Upper lobe of left lung (tissue), 6 donors: ENCODE data around the gene FAM53A. TPM values are rescaled to one million over a fixed set of nuclear protein-coding genes. Genes with fewer than 3 reads are reported as not detected.

Source experiments
- ATAC-seq, 2 donors: fragments of 200-7000 bp; cut with Tn5 transposase; one replicate each; pipeline ENCODE4 v1.9.1; 2022; ENCODE audit warnings: mild to moderate bottlenecking in 2 of 2, moderate library complexity in 2 of 2; ENCODE audit not compliant: low FRiP score in 2 of 2
- DNase-seq, 2 donors: peaks; one replicate each; pipeline ENCODE4 v3.0.0-alpha.2; 2019 to 2020
- H3K27ac ChIP-seq, 4 donors: fragments of 200-600 bp; sonication (generic); one replicate each; pipeline ENCODE4 v1.5.1; 2016 to 2019
- H3K27me3 ChIP-seq, 4 donors: fragments of 200-600 bp; sonication (generic); one replicate each; pipeline ENCODE4 v1.5.1; 2017 to 2019
- H3K36me3 ChIP-seq, 4 donors: fragments of 200-600 bp; sonication (generic); one replicate each; pipeline ENCODE4 v1.5.1; 2016 to 2019
- H3K4me1 ChIP-seq, 4 donors: fragments of 200-600 bp; sonication (generic); one replicate each; pipeline ENCODE4 v1.5.1; 2018 to 2019
- H3K4me3 ChIP-seq, 4 donors: fragments of 200-600 bp; sonication (generic); one replicate each; pipeline ENCODE4 v1.5.1; 2017 to 2019; ENCODE audit warnings: mild to moderate bottlenecking in 2 of 4, moderate library complexity in 1 of 4
- H3K9me3 ChIP-seq, 4 donors: fragments of 200-600 bp; sonication (generic); one replicate each; pipeline ENCODE4 v1.5.1; 2018 to 2019
- CTCF ChIP-seq, 6 experiments: fragments of 450-650 bp in 4 of 6; fragments of 200-600 bp in 2 of 6; sonication (generic) in 2 of 6; IDR thresholded peaks; one replicate each; pipeline ENCODE4 v1.5.1; 2016 to 2019; ENCODE audit warnings: antibody characterized with exemption in 6 of 6
- EP300 ChIP-seq, 4 donors: sonication (generic); formaldehyde crosslinking; IDR thresholded peaks; one replicate each; pipeline ENCODE4 v1.5.1; 2017; ENCODE audit warnings: antibody characterized with exemption in 4 of 4, control low read depth in 2 of 4
- POLR2A ChIP-seq, 4 donors: fragments of 450-650 bp; IDR thresholded peaks; one replicate each; pipeline ENCODE4 v1.5.1; 2016 to 2017; ENCODE audit warnings: antibody characterized with exemption in 4 of 4, mild to moderate bottlenecking in 2 of 4
- POLR2AphosphoS5 ChIP-seq, 2 donors: sonication (generic); formaldehyde crosslinking; IDR thresholded peaks; one replicate each; pipeline ENCODE4 v1.5.1; 2017; ENCODE audit warnings: antibody characterized with exemption in 2 of 2
- WGBS, 2 donors: methylation state at CpG; one replicate each; pipeline ENCODE4 v1.1.5; 2017 to 2018; 5-methylcytosine and 5-hydroxymethylcytosine counted together
- total RNA-seq, 6 donors: library from RNA; depleted of rRNA in 4 of 6; stranded (reverse); fragments of >200 nt in 4 of 6; gene quantifications; one replicate each; pipeline versions ENCODE4 v1.1.0 to v1.2.1, GENCODE V29; 2016 to 2021
- donor health status: DM: no; HTN: no; CAD: no; lungs with moderate emphysema.
- donor health status: DM: no; HTN: yes; CAD: no; lungs with severe emphysema.

FAM53A gene
- total RNA-seq, 6 donors from 2014 or later = 0.59 to 17.8 (median 2.5) TPM

- no peaks in the 10 kb centered on the region for H3K27me3 ChIP-seq
- H3K4me1 ChIP-seq = peaks cover 0 to 5% (median 0%) of the 10 kb centered on the region in 4 donors
- 87 to 94% methylated on average over 2 to 8 of the region's 9 CpGs for WGBS, 2 donors
- H3K4me3 ChIP-seq = no peak overlapping the region
- H3K36me3 ChIP-seq = no peaks in the 10 kb centered on the region
- H3K27ac ChIP-seq = no peak overlapping the region
- H3K9me3 ChIP-seq = no peaks in the 10 kb centered on the region
- TF ChIP-seq POLR2A (IDR thresholded peaks at IDR 0.05) (no peak), EP300 (IDR thresholded peaks at IDR 0.05) (no peak), CTCF (IDR thresholded peaks at IDR 0.05) (no peak), POLR2AphosphoS5 (IDR thresholded peaks at IDR 0.05) (no peak)
- DNase-seq (peak in 1 of 2 donors; percentile 69), ATAC-seq (no peak)
Observed at GRCh38 chr4:1626941-1627340, 57.2 kb downstream of the FAM53A start.

GRCh38 chr4:1626151-1626550, 58.0 kb downstream of the FAM53A start:
- no peaks in the 10 kb centered on the region for H3K27me3 ChIP-seq
- WGBS, 2 donors = 72 to 91% methylated on average over 10 to 16 of the region's 16 CpGs
- ATAC-seq (no peak), DNase-seq (peak in 1 of 2 donors; percentile 63)
- H3K4me3 ChIP-seq = no peak overlapping the region
- no peak overlapping the region for H3K27ac ChIP-seq
- TF ChIP-seq CTCF (IDR thresholded peaks at IDR 0.05) (no peak), POLR2A (IDR thresholded peaks at IDR 0.05) (no peak), POLR2AphosphoS5 (IDR thresholded peaks at IDR 0.05) (no peak), EP300 (IDR thresholded peaks at IDR 0.05) (no peak)
- H3K36me3 ChIP-seq = no peaks in the 10 kb centered on the region
- no peaks in the 10 kb centered on the region for H3K9me3 ChIP-seq
- peaks cover 0 to 5% (median 0%) of the 10 kb centered on the region in 4 donors for H3K4me1 ChIP-seq

GRCh38 chr4:1625600-1626138, 58.4 kb downstream of the FAM53A start:
- H3K4me3 ChIP-seq = no peak overlapping the region
- WGBS, 2 donors = 59 to 83% methylated on average over 6 to 13 of the region's 23 CpGs
- peaks cover 0 to 5% (median 0%) of the 10 kb centered on the region in 4 donors for H3K4me1 ChIP-seq
- no peak for TF ChIP-seq EP300 (IDR thresholded peaks at IDR 0.05)
- no peak for TF ChIP-seq CTCF (IDR thresholded peaks at IDR 0.05)
- TF ChIP-seq POLR2AphosphoS5 (IDR thresholded peaks at IDR 0.05) = no peak
- no peak for TF ChIP-seq POLR2A (IDR thresholded peaks at IDR 0.05)
- H3K27me3 ChIP-seq = no peaks in the 10 kb centered on the region
- no peaks in the 10 kb centered on the region for H3K36me3 ChIP-seq
- DNase-seq (no peak), ATAC-seq (no peak)
- no peak overlapping the region for H3K27ac ChIP-seq
- H3K9me3 ChIP-seq = no peaks in the 10 kb centered on the region

- no peaks in the 10 kb centered on the region for H3K9me3 ChIP-seq
- TF ChIP-seq POLR2AphosphoS5 (IDR thresholded peaks at IDR 0.05) (no peak), POLR2A (IDR thresholded peaks at IDR 0.05) (no peak), EP300 (IDR thresholded peaks at IDR 0.05) (no peak), CTCF (IDR thresholded peaks at IDR 0.05) (no peak)
Observed at GRCh38 chr4:1624519-1624910, 59.6 kb downstream of the FAM53A start.

More at GRCh38 chr4:1624519-1624910, 59.6 kb downstream of the FAM53A start:
- Histone ChIP-seq H3K4me1 (peaks cover 0 to 5% (median 0%) of the 10 kb centered on the region in 4 donors), H3K27me3 (no peaks in the 10 kb centered on the region), H3K4me3 (no peak overlapping the region), H3K36me3 (no peaks in the 10 kb centered on the region), H3K27ac (no peak overlapping the region)
- ATAC-seq (no peak), DNase-seq (peak in 1 of 2 donors; percentile 56)
- 93 to 97% methylated on average over 10 to 12 of the region's 12 CpGs for WGBS, 2 donors
